Activated CD8-positive, alpha-beta memory T cell treated with anti-CD3 and anti-CD28 coated beads for 24 hours (primary cell): Measurements from ENCODE around the gene ZNF668.

Experiments used
- DNase-seq: peaks from one replicate; pipeline ENCODE4 v3.0.0-alpha.2; 2020

The ZNF668 gene

GRCh38 chr16:31073970-31074813 lies at the start of gene ZNF668, which contains the start of gene ZNF646:
TSS of gene ZNF668 (minus strand) at chr16:31074240. CDS start at chr16:31064459, 9,781 bp downstream.
TSS of gene ZNF646 (plus strand) at chr16:31074422. CDS start at chr16:31076325, 1,903 bp downstream.
- DNase-seq: peak; percentile 95

- no peak for DNase-seq
These were observed 46.1 kb upstream of the ZNF668 start for GRCh38 chr16:31120129-31120528.

GRCh38 chr16:31118223-31119155 lies 44.4 kb upstream of the ZNF668 start:
- no peak for DNase-seq

GRCh38 chr16:31117384-31118222 lies 43.6 kb upstream of the ZNF668 start, which contains the start of gene KAT8:
TSS of gene KAT8 (plus strand) at chr16:31117664. CDS start at chr16:31117682, 18 bp downstream.
- DNase-seq: peak; percentile 97

- DNase-seq: no peak
These were observed 40.4 kb upstream of the ZNF668 start for GRCh38 chr16:31114468-31114867.

GRCh38 chr16:31113121-31114120 lies 39.4 kb upstream of the ZNF668 start:
- DNase-seq: no peak

GRCh38 chr16:31112711-31113110 lies 38.7 kb upstream of the ZNF668 start:
- DNase-seq: no peak

- no peak for DNase-seq
These were observed 37.9 kb upstream of the ZNF668 start for GRCh38 chr16:31111881-31112466.

GRCh38 chr16:31110106-31111034 lies 36.3 kb upstream of the ZNF668 start:
- DNase-seq: no peak

GRCh38 chr16:31109622-31110021 lies 35.6 kb upstream of the ZNF668 start:
- DNase-seq: no peak

- DNase-seq: no peak
These were observed 34.9 kb upstream of the ZNF668 start for GRCh38 chr16:31108794-31109558.

- peak; percentile 91 for DNase-seq
These were observed 34.2 kb upstream of the ZNF668 start, which contains the start of gene BCKDK for GRCh38 chr16:31108035-31108793. TSS of gene BCKDK (plus strand) at chr16:31108386. CDS start at chr16:31109224, 838 bp downstream.

GRCh38 chr16:31107465-31107867 lies 33.4 kb upstream of the ZNF668 start:
- no peak for DNase-seq

GRCh38 chr16:31106509-31107464 lies 32.7 kb upstream of the ZNF668 start:
- DNase-seq: no peak

- DNase-seq: peak; percentile 96
These were observed 31.7 kb upstream of the ZNF668 start for GRCh38 chr16:31105677-31106213.
